NCI-H2227 (cell line): ENCODE results near the gene CASP2.
"Not testable (repeated sequence)": the region's sequence is repeated elsewhere in the genome, so short reads cannot be mapped to it uniquely, and the experiment has no call there.

Experiments used
- DNase-seq: peaks from one replicate; lab custom pipeline; 2025; ENCODE audit not compliant: unreplicated experiment; lab: John Stamatoyannopoulos, UW

The CASP2 gene

DNA sequence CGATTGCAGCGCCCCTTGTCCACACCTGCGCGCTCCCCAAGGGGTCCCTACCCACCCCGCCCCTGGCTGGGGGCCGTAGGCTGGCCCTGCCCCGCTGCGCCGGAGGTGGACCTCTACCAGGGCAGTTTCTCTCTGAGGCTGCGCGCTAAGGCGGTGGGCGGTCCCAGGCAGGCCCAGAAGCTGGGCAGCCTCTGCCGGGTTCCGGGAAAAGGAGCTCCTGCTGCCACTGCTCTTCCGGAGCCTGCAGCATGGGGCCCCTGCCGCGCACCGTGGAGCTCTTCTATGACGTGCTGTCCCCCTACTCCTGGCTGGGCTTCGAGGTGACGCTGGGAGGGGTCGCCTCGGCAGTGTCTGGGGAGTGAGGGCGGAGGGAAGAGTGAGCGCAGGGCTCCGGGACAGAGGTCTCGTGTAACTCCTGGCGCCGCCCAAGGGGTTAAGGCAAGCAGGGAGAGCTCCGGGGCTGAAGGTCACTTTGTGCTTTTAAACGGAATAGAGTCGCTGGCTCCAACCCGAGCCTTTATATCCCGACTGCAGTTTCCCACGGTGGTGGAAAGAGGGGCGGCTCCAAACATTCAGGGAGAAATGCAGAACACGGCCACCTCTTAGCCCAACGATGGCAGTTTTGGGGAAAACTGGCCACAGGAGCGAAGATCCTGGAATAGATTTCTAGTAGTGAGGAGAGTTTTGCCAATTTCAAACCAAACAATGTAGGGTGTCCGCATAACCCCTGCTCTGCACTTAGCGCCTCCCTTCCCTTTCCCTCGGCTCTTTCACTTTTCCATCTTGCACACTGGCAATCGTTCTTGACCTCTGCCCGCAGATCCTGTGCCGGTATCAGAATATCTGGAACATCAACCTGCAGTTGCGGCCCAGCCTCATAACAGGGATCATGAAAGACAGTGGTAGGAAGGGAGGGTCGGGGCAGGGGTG is 24.6 kb upstream of the CASP2 start, which contains the start of gene GSTK1:
Gene GSTK1, plus strand, starts transcription at position 176 of the 930 bp plus-strand sequence. Its CDS starts 73 bp downstream, at position 249.
- DNase-seq, result peak; percentile 83

DNA sequence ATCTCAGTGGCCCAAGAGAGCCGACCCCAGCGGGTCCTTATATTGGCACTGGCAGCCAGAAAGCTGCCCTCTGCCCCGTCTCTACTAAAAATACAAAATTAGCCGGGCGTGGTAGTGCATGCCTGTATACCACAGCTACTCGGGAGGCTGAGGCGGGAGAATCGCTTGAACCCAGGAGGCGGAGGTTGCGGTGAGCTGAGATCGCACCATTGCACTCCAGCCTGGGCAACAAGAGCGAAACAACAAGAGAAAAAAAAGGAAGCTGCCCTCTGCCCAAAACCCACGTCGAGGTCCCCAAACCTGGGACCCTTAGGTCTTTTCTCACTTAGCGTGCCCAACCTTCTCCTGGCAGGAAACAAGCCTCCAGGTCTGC is 24.0 kb upstream of the CASP2 start:
- DNase-seq, result not testable (repeated sequence)

DNA sequence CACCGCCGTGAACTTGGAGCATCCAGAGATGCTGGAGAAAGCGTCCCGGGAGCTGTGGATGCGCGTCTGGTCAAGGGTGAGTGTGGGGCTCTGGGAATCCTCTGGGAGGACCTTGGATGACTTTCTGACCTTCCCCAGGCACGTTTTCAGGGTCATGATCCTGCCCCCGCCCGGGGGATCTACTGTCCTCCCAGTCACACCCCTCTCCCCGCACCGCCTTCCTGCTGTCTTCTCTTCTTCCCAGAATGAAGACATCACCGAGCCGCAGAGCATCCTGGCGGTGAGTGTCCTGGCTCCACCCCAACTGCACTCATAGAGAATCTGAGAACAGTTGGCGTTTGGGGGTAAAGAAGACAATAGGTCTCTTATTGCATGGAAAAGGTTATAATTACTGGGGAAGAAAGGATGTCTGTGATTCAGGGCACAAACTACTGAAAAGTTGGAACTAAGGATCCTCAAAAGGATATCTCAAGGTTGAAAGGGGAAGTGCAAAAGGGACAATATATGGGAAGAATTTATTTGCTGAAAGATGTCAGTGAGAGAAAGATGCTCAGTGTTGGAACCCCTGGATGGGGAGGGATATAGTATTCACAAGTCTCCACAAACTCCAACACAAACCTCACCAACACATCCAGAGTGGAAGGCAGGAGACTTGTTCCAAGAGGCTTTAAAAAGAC is 23.0 kb upstream of the CASP2 start:
- DNase-seq, result no peak

DNA sequence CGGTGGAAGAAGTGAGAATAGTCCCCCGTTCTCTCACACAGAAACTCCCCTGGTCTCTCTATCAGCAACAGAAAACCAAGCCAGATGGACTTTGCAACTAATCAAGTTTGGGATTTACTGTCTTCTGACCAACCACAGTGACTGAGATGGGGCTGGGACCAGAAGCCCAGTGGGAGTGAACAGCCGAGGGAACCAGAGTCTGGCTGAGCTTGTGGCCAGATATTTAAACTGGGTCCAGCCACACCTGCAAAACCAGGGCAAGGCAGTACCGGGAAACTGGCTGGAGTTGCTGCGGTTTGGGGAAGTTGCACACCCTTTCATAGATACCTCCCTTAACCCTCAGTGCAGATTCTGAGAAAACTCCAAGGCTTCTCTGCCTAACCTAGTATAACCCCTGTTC is 18.9 kb upstream of the CASP2 start:
- DNase-seq, result no peak

DNA sequence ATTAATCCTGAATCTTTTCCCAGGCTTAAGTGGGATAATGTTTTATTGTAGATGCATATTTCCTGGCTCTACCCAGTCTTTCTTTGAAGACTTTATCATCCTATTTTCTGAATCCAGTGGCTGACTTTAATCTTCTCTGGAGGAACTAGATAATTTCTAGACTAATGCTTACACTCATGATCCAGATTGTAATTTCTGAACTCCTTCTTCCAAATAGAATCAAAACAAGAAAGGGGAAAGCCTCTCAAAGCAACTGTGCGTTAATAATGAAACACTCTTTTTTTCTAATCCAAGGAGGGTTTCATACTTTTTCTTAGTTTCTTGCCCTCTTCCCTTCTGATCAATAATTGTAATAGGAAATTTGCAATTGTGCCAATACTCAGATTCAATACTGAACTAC is 16.9 kb upstream of the CASP2 start:
- DNase-seq, result no peak

DNA sequence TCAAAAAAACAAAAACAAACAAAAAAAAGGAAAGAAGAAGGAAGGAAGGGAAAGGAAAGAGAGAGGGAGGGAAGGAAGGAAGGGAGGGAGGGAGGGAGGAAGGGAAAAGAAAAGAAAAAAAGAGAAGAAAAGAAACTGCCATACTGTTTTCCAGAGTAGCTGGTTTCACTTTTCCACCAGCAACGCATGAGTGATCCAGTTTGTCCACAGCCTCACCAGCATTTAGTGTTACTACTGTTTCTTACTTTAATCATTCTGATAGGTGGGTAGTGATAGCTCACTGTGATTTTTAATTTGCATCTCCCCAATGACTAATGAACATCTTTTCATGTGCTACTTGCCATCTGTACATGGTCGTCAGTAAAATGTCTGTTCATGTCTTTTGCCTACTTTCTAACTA is 15.3 kb upstream of the CASP2 start:
- DNase-seq, result no peak

DNA sequence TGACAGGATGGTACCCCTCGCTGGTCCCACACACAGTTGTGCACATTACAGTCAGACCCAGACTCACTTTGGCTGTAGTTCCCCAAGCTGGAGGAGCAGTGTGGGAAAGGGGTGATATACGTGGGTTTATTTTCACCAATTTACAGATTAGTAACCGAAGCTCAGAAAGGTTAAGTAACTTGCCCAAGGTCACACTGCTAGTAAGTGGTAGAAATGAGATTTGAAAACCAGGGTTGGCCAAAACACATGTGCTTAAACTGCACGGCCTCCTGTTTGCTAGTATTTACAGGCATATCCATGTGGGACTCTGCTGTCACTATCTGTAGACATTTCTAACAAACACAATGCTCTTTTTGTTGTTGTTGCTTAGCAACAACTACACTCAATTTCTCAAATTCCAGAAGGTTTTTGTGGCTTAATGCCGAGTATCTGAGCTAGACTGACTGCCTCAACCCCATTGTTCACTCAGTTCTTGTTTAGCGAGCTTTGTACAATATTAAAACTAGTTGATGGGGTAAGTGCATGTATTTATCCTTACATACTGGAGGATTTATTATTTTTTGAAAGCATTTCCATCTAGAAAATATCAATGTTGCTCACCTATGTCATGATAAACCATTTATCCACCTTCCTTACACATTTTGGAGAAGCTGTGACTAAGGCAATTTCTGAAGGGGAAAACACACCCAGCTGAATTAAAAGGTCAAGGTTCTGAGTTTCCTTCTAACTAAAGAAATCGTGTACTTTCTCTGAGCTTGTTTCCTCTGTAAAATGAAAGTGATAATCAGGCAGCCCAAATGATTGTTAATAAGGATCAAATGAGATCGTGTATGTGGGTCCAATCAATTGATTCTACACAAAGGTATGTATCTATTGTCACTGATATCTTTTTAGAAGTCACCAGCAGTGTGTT is 8.7 kb upstream of the CASP2 start:
- DNase-seq, result peak; percentile 37

DNA sequence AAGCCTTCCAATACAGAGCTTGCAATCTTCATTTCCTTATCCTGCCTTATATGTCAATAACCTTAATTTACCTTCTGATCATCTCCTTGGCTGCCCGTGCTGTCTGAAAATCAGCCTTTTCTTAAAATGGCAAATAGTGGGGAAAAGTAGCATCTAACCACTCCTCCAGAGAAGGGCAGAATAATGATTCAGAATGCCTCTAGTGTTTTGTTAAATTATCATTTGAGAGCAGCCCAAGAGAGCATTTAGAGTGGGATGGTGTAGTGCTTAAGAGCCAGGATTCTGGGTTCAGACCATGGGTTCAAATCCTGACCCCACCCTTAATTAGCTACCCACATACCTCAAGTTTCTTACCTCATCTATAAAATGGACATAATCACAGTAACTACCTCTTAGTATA is 8.0 kb upstream of the CASP2 start:
- no peak for DNase-seq

DNA sequence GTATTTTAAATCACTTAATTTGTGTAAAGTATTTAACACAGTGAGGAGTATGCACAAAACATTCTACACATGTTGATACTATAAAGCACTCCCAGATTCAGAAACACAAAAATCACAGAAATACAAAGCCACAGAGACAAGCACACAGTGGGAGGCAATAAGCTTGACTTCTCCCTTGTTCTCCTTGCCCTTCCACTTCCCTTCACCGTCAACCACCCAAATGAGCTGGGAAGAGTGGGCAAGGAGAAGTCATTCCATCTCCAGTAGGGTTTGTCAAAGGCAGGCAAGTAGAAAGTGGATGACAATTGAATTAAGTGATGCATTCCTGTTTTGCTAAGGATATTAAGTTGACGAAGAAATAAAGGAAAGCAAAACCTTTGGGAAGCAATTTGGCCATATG is 7.6 kb upstream of the CASP2 start:
- DNase-seq, result no peak

DNA sequence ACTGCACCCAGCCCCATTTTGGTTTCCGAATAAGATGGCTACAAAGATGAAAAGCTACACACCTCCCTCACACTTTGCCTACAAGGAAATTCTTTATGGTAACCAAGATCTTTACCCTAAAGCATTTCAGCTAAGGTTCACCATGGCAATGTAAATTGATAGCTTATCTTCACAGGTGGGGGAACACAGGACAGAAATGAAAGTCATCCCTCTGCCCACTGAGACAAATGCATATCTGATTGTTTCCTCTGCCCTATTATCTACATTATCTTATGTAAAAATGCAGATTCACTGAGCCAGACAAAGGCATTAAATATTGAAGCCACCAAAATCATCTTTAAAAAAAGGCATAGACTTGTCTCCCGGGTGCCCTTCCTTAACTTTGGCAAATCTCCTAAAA is 6.6 kb upstream of the CASP2 start:
- DNase-seq, result no peak

DNA sequence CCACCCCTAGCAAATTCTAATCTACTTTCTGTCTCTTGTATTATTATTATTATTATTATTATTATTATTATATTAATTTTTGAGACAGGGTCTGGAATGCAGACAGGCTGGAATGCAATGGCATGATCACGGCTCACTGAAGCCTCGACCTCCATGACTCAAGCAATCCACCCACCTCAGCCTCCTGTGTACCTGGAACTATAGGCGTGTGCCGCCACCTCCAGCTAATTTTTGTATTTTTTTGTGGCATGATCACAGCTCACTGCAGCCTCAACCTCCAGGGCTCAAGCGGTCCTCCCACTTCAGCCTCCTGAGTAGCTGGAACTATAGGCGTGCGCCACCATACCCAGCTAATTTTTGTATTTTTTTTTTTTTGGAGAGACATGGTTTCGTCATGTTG is 6.0 kb upstream of the CASP2 start:
- no peak for DNase-seq

DNA sequence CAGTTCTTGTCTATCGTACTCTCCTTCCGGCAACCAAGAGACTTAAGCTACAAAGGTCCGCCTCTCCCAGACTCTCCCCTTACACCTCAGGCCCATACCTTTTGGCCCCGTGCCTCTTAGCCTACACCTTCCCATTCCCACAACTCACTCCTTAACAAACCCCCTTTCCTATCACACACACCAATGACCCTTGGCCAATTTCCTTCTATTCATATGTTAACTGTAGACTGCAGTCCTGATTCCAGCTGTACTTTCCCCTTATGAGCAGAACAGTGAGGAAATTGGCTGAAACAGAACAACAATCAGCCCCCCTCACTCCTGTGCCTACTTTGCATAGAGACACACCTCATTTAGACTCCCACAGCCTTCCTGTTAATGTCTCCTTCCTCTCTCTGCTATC is 4.8 kb upstream of the CASP2 start:
- DNase-seq, result no peak

DNA sequence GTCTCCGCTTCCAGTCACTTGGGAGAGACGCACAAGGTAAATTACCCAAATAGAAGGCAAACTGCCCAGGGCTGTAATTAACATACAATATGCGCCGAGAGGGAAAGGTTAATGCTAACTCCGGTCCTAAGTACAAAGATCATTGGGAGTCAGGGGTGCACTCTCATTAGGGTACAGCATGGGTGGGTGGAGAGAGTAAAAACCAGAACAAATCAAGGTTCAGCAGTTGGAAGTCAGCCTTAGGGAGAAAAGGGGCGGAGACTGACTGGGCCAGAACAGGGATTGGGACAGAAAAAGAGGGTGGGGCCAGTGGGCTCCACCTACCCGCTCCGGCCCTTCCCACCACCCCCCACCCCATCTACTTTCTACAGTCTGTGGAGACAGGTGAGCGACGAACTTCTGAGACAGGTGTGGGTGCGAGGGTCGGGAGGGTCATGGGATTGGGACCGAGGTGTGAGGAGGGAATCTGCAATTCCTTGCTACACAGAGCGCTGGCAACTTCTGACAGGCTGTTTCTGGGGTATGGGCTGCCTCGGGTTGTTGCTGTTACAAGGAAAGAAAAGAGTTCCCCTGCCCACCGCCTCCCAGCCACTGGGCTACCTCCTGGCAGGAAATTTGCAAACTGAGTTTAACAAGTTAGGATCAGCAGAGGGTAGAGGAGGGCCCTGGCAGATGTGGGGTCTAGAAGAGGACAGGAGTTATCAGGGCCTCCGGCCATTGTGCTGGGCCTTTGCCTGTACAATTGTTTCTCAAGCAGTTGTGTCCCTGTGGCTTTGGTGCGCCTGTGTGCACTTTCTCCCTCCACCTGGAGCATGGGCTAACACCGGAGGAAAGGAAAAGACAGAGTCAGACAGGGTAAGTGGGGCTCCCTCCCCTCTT is 3.3 kb upstream of the CASP2 start, which contains the start of gene TMEM139:
Gene TMEM139, plus strand, starts transcription at position 368 of the 879 bp plus-strand sequence. CDS start 1,000 bp downstream, outside the sequence.
- DNase-seq, result peak; percentile 45

DNA sequence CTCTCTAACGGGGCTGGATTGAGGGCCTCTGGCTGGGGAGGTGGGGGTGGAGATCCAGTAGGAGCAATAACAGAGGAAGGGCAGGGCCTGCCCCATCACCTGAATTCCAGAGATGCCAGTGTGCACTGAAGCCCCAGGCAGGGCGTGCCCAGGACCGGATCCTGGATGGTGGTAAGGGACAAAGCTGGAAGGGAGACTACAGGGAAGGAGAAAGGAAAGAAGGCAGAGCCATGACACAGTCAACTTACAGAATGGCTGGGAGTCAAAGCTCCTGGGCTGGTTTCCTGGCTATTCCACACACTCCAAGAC is 2.7 kb upstream of the CASP2 start:
- DNase-seq, result no peak

DNA sequence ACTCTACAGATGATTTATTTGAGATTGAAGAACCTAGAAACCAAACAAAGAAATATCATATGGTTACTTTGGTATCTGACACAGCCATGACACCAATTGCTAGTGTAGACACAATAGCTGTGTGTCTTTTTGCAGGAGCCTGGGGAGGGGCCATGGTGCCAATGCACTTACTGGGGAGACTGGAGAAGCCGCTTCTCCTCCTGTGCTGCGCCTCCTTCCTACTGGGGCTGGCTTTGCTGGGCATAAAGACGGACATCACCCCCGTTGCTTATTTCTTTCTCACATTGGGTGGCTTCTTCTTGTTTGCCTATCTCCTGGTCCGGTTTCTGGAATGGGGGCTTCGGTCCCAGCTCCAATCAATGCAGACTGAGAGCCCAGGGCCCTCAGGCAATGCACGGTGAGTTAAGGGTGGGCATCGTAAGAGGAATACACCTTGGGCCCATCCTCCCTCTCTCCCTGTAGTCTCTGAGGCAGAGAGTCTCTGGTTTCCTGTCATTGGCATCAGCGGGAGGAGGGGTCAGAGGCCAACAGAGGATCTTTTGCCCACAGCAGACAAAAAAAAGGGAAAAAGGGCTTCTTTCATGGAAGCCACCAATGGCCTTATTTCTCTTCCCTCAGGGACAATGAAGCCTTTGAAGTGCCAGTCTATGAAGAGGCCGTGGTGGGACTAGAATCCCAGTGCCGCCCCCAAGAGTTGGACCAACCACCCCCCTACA is 2.2 kb upstream of the CASP2 start:
- no peak for DNase-seq

DNA sequence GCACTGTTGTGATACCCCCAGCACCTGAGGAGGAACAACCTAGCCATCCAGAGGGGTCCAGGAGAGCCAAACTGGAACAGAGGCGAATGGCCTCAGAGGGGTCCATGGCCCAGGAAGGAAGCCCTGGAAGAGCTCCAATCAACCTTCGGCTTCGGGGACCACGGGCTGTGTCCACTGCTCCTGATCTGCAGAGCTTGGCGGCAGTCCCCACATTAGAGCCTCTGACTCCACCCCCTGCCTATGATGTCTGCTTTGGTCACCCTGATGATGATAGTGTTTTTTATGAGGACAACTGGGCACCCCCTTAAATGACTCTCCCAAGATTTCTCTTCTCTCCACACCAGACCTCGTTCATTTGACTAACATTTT is 1.6 kb upstream of the CASP2 start:
- DNase-seq, result no peak

DNA sequence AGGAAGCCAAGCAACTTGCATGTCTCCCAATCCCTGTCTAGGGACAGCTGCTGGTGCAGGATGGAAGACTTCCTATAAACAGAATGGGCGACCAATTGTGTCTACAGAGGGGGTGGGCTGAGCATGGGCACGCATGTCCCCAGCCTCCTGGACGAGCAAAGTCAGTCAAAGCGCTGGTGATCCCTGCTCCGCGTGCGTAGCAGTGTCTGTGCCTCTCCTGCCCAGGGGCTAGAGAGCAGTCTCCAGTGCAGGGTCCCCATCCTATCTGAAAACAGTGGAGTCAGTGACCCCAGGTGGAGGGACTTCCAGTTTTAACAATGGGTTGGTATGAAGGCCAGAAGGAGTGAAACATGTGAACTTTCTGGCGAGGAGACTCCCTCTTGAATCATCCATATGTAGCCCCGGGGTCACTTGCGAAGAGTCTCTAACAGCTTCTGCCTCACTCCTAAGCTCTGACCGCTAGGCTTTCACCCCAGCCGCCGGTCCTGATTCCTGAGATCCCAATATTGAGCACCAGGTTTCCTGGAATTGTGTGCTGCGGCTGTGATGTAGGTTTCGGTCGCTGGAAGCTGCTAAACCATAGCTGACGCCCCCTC is 714 bp upstream of the CASP2 start:
- no peak for DNase-seq

DNA sequence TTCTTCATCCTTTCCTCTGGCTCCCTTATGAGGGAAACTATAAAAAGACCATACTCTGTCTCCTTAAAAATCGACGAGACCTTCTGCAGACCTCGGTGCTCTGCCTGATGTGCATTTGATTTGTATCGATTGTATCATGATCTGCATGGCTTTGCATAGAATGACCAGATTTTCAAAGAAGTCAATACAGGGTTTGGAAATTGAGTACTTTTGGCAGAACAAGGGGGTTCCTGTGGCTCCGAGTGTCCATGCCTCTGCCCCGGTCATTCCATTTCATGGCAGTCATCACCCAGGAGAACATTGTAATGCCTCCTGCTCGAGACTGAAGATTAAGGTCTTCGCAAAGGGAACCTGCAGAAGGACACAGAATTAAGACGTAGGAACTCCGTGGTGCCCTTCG is 685 bp downstream of the CASP2 start:
- no peak for DNase-seq

DNA sequence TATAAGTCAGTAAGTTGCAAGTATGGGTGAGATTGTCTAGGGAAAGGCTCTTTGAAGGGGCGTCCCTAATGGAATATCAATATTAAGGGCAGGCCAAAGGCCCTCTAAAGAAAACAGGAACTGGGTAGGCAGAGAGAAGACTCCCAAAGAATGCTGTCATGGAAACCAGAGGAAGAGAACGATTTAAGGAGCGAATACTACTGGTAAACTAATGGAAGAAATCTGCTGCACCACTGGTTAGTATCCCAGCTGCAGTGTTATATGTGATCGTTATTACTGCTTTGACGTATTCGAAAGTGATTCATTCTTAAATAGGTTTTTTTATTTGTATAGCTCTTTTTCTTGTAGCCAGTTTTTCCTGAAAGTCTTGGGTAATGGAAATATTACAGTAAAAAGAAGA is 1.3 kb downstream of the CASP2 start:
- no peak for DNase-seq
